Measurements from ENCODE around the gene OVCA2. TPM values are rescaled to one million over a fixed set of nuclear protein-coding genes. Genes with fewer than 3 reads are reported as not detected.

Gene OVCA2
- total and polyA plus RNA-seq, 2 donors (not counting 3 experiments of a cell fraction or from before 2014, with no cell fraction given) = 41.3 to 84.2 TPM

GRCh38 chr17:1994707-1995106 is 47.1 kb upstream of the OVCA2 start:
- intact Hi-C loops (cut with micrococcal nuclease) (no loop called here), dilution Hi-C loops (cut with MboI; ENCODE audit: extremely low pct_ligation_motif_present, low sequenced_read_pairs) (no loop called here)
- H4K20me1 ChIP-seq (replicated peaks; ENCODE audit: control insufficient read depth, extremely low read depth, insufficient read depth, low read length) = no peaks in the 10 kb centered on the region
- no peak overlapping the region for H2AFZ ChIP-seq (ENCODE audit: low read depth, low read length)
- TF ChIP-seq FOS (IDR thresholded peaks at IDR 0.05; ENCODE audit: borderline replicate concordance, insufficient read depth, low read length) (no peak), GATA2 (IDR thresholded peaks at IDR 0.05; ENCODE audit: insufficient read depth, insufficient read length, low read depth, low read length) (no peak), JUN (IDR thresholded peaks at IDR 0.05; ENCODE audit: borderline replicate concordance, insufficient read depth, insufficient read length, low read depth) (no peak), POLR2AphosphoS5 (IDR thresholded peaks at IDR 0.05; ENCODE audit: insufficient read depth, low read depth, low read length) (no peak), POLR2A (IDR thresholded peaks at IDR 0.05; ENCODE audit: low read depth, low read length) (no peak), CTCF (IDR thresholded peaks at IDR 0.05; ENCODE audit: extremely low read depth in 1 of 2, insufficient read depth in 1 of 2, low read depth in 1 of 2, low read length in 2 of 2) (no peak), EZH2 (IDR thresholded peaks at IDR 0.05; ENCODE audit: borderline replicate concordance, low read depth, low read length, severe bottlenecking) (no peak), MAX (IDR thresholded peaks at IDR 0.05; ENCODE audit: insufficient read depth, insufficient read length) (no peak), MYC (IDR thresholded peaks at IDR 0.05; ENCODE audit: low read depth, low read length) (no peak)
- no peaks in the 10 kb centered on the region for H3K36me3 ChIP-seq (ENCODE audit: control insufficient read depth in 2 of 2, extremely low read depth in 1 of 2, insufficient read depth in 2 of 2, low read length in 2 of 2)
- H3K4me3 ChIP-seq (replicated peaks in 1 of 3; ENCODE audit: insufficient read depth in 1 of 3, low read depth in 1 of 3, low read length in 3 of 3) = no peak overlapping the region
- no peak overlapping the region for H3K9ac ChIP-seq (replicated peaks; ENCODE audit: extremely low read depth, insufficient read depth, low read length)
- H3K4me2 ChIP-seq (ENCODE audit: insufficient read depth, low read length) = no peak overlapping the region
- ChIA-PET POLR2A (no interaction called here), CTCF (interaction anchor here (0.9 to 1.8 kb wide), 2 partner anchors 11 to 30 kb away, joined by 3 to 4 read pairs; partner anchors contain the start of gene RTN4RL1)
- H3K4me1 ChIP-seq (ENCODE audit: control insufficient read depth, extremely low read depth, insufficient read depth, low read length) = peaks cover 3% of the 10 kb centered on the region
- no TSS peak for BruUV-seq (replicated peaks)
- H3K79me2 ChIP-seq (ENCODE audit: control insufficient read depth, insufficient read depth, low read length) = no peaks in the 10 kb centered on the region
- H3K27ac ChIP-seq (ENCODE audit: insufficient read depth, low read depth, low read length) = no peak overlapping the region
- no peaks in the 10 kb centered on the region for H3K9me1 ChIP-seq (replicated peaks; ENCODE audit: control insufficient read depth, extremely low read depth, insufficient read depth, low read length)
- no peak for FAIRE-seq
- H3K27me3 ChIP-seq (ENCODE audit: control insufficient read depth in 2 of 2, insufficient read depth in 2 of 2, low read length in 2 of 2) = peaks cover 12 to 20% of the 10 kb centered on the region in 2 experiments
- no peak for DNase-seq (ENCODE audit: low read depth, low spot score)
- H3K9me3 ChIP-seq (replicated peaks; ENCODE audit: control insufficient read depth, insufficient read depth, low read length) = no peaks in the 10 kb centered on the region

All from endothelial cell of umbilical vein (primary cell).